ENCODE data around the gene SNRPB2. TPM values are rescaled to one million over a fixed set of nuclear protein-coding genes. Genes with fewer than 3 reads are reported as not detected.

Gene SNRPB2
- total and polyA plus RNA-seq, 9 of the 15 experiments (the other 6 are each of a cell fraction or from before 2014, with no cell fraction given) = 40.0 to 131 (median 89.4) TPM

GRCh38 chr20:16709017-16709416 lies 20.8 kb upstream of the SNRPB2 start:
- no peak for TF ChIP-seq ELF2 (CRISPR knock-in tag; IDR thresholded peaks at IDR 0.05)
- peak; percentile 11; the same call in 1 of the 2 replicates for TF ChIP-seq ZNF316 (IDR thresholded peaks at IDR 0.05)
- no TSS peak for BruUV-seq (replicated peaks)
- Histone ChIP-seq H3K27ac (ENCODE audit: extremely low read depth, low read depth, low read length) (no peak overlapping the region), H2AFZ (ENCODE audit: low read depth, low read length) (no peak overlapping the region), H3K9me1 (ENCODE audit: control insufficient read depth, insufficient read depth, low read length) (no peaks in the 10 kb centered on the region), H3K4me2 (ENCODE audit: insufficient read depth, low read length) (no peak overlapping the region), H3K27me3 (ENCODE audit: control insufficient read depth in 2 of 2, insufficient read depth in 2 of 2, low read length in 2 of 2) (no peaks in the 10 kb centered on the region), H3K4me3 (no peak overlapping the region), H3K9me3 (replicated peaks; ENCODE audit: control insufficient read depth, insufficient read depth, low read depth, low read length) (no peaks in the 10 kb centered on the region), H3K4me1 (replicated peaks in 1 of 2; ENCODE audit: control insufficient read depth in 2 of 2, insufficient read depth in 2 of 2, low read length in 2 of 2) (no peaks in the 10 kb centered on the region), H3K36me3 (ENCODE audit: control insufficient read depth, insufficient read depth, low read length) (no peaks in the 10 kb centered on the region), H3K9ac (ENCODE audit: insufficient read depth in 1 of 2, low read depth in 2 of 2, low read length in 2 of 2) (no peak overlapping the region), H4K20me1 (replicated peaks; ENCODE audit: control insufficient read depth, insufficient read depth, low read length) (no peaks in the 10 kb centered on the region), H3K79me2 (ENCODE audit: control insufficient read depth, insufficient read depth, low read length) (no peaks in the 10 kb centered on the region)
- intact Hi-C loops (cut with micrococcal nuclease) = no loop called here
- ATAC-seq = no peak
- CTCF ChIA-PET (ENCODE audit: low intra/inter-chr PET ratio) = no interaction called here
- POLR2A ChIA-PET = no interaction called here
- no peak for FAIRE-seq
- in situ Hi-C loops (cut with MboI) = no loop called here
- DNase-seq (ENCODE audit: extremely low read depth in 1 of 4, low spot score in 3 of 4) = no peak

- in situ Hi-C loops (cut with MboI) (no loop called here), intact Hi-C loops (cut with micrococcal nuclease) (no loop called here)
- no peaks in the 10 kb centered on the region for H4K20me1 ChIP-seq (replicated peaks; ENCODE audit: control insufficient read depth, insufficient read depth, low read length)
- H3K27ac ChIP-seq (ENCODE audit: extremely low read depth, low read depth, low read length) = no peak overlapping the region
- WGBS (ENCODE audit: insufficient coverage, low coverage, missing lambda C conversion rate) = 7% methylated on average over 3 of the region's 3 CpGs
- ATAC-seq (no peak), FAIRE-seq (no peak), DNase-seq (ENCODE audit: extremely low read depth in 1 of 4, low spot score in 3 of 4) (no peak)
- CTCF ChIA-PET (ENCODE audit: low intra/inter-chr PET ratio) = no interaction called here
- no peak overlapping the region for H3K9ac ChIP-seq (ENCODE audit: insufficient read depth in 1 of 2, low read depth in 2 of 2, low read length in 2 of 2)
- H3K4me1 ChIP-seq (replicated peaks in 1 of 2; ENCODE audit: control insufficient read depth in 2 of 2, insufficient read depth in 2 of 2, low read length in 2 of 2) = no peaks in the 10 kb centered on the region
- H3K79me2 ChIP-seq (ENCODE audit: control insufficient read depth, insufficient read depth, low read length) = no peaks in the 10 kb centered on the region
- no TSS peak for BruUV-seq (replicated peaks)
- no peak overlapping the region for H3K4me3 ChIP-seq
- H3K36me3 ChIP-seq (ENCODE audit: control insufficient read depth, insufficient read depth, low read length) = no peaks in the 10 kb centered on the region
- peaks cover 0 to 8% of the 10 kb centered on the region in 2 experiments; a peak in 2 of 5 replicates for H3K27me3 ChIP-seq (ENCODE audit: control insufficient read depth in 2 of 2, insufficient read depth in 2 of 2, low read length in 2 of 2)
- TF ChIP-seq ZNF24 (IDR thresholded peaks at IDR 0.05) (no peak), TCF7L2 (IDR thresholded peaks at IDR 0.05; ENCODE audit: low read depth, low read length) (no peak), SMARCB1 (IDR thresholded peaks at IDR 0.05; ENCODE audit: insufficient read length, low read depth) (no peak), SMAD2 (IDR thresholded peaks at IDR 0.05; ENCODE audit: low read depth, low read length) (no peak), CCNT2 (IDR thresholded peaks at IDR 0.05; ENCODE audit: borderline replicate concordance, extremely low read depth, insufficient read length, low read depth, low read length) (no peak), ZNF696 (CRISPR knock-in tag; conservative IDR thresholded peaks at IDR 0.05) (no peak), ZNF707 (CRISPR knock-in tag; conservative IDR thresholded peaks at IDR 0.05) (no peak), DEAF1 (CRISPR knock-in tag; IDR thresholded peaks at IDR 0.05) (no peak), POU5F1 (IDR thresholded peaks at IDR 0.05; ENCODE audit: borderline replicate concordance, low read depth, low read length, partially characterized antibody) (no peak), TFAM (CRISPR knock-in tag; conservative IDR thresholded peaks at IDR 0.05) (no peak)
- H3K4me2 ChIP-seq (ENCODE audit: insufficient read depth, low read length) = no peak overlapping the region
- H3K9me3 ChIP-seq (replicated peaks; ENCODE audit: control insufficient read depth, insufficient read depth, low read depth, low read length) = no peaks in the 10 kb centered on the region
- H3K9me1 ChIP-seq (ENCODE audit: control insufficient read depth, insufficient read depth, low read length) = no peaks in the 10 kb centered on the region
- POLR2A ChIA-PET = no interaction called here
- H2AFZ ChIP-seq (ENCODE audit: low read depth, low read length) = no peak overlapping the region
Observed at GRCh38 chr20:16710781-16711180, 19.0 kb upstream of the SNRPB2 start.

All from K562 (cell line).